Measurements from ENCODE around the gene CLSTN2. TPM values are rescaled to one million over a fixed set of nuclear protein-coding genes. Genes with fewer than 3 reads are reported as not detected.

CLSTN2 gene
- total and polyA plus RNA-seq, 12 donors, result 0.67 to 17.8 (median 5.3) TPM

DNA sequence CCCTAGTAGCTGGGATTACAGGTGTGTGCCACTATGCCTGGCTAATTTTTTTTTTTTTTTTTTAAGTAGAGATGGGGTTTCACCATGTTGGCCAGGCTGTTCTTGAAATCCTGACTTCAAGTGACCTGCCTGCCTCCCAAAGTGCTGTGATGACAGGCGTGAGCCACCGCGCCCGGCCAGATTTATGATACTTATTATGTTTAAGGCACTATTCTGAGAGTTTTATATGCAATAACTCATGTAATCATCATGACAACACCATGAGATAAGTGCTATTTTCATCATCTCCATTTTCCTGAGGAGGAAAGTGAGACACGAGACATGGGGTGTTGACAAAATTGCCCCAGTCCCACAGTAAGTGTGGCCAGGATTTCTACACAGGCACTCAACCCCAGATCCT is 376.4 kb downstream of the CLSTN2 start:
- no peak for DNase-seq
- H3K27ac ChIP-seq, result no peak overlapping the region
- 86 to 92% (median 89%) methylated on average over 5 of the region's 5 CpGs for WGBS, 4 donors
- no peaks in the 10 kb centered on the region for H3K27me3 ChIP-seq
- H3K36me3 ChIP-seq (replicated peaks in 1 of 2), result no peaks in the 10 kb centered on the region
- no peak for TF ChIP-seq POLR2A (IDR thresholded peaks at IDR 0.05)
- TF ChIP-seq, protein P1, sequence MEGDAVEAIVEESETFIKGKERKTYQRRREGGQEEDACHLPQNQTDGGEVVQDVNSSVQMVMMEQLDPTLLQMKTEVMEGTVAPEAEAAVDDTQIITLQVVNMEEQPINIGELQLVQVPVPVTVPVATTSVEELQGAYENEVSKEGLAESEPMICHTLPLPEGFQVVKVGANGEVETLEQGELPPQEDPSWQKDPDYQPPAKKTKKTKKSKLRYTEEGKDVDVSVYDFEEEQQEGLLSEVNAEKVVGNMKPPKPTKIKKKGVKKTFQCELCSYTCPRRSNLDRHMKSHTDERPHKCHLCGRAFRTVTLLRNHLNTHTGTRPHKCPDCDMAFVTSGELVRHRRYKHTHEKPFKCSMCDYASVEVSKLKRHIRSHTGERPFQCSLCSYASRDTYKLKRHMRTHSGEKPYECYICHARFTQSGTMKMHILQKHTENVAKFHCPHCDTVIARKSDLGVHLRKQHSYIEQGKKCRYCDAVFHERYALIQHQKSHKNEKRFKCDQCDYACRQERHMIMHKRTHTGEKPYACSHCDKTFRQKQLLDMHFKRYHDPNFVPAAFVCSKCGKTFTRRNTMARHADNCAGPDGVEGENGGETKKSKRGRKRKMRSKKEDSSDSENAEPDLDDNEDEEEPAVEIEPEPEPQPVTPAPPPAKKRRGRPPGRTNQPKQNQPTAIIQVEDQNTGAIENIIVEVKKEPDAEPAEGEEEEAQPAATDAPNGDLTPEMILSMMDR (IDR thresholded peaks at IDR 0.05), result no peak
- intact Hi-C loops (cut with DNase I), result no loop called here
- H3K4me3 ChIP-seq, result no peak overlapping the region
- no peaks in the 10 kb centered on the region for H3K4me1 ChIP-seq (replicated peaks in 1 of 2)
- H3K9me3 ChIP-seq (replicated peaks in 1 of 3), result no peaks in the 10 kb centered on the region

DNA sequence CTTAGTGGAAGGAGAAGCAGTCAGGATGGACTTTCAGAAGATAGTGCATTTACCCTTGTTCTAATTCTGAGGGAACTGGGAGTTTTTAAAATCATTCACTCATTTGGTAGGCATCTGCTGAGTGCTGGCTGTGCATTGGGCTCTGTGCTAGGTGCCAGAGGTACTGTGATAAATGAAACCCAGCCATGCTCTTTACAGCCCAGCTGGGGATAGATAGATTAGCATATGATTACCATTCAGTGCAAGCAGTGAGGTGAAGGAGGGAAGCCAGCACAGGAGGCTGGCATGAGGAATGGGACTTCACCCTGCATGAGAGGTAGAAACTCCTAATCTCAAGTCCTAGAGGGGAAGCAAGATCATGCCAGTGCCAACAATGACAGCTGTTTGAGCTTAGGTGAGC is 381.0 kb downstream of the CLSTN2 start:
- no peaks in the 10 kb centered on the region for H3K36me3 ChIP-seq (replicated peaks in 1 of 2)
- no peaks in the 10 kb centered on the region for H3K9me3 ChIP-seq (replicated peaks in 1 of 3)
- H3K27me3 ChIP-seq, result no peaks in the 10 kb centered on the region
- no peaks in the 10 kb centered on the region for H3K4me1 ChIP-seq (replicated peaks in 1 of 2)
- no peak overlapping the region for H3K4me3 ChIP-seq
- intact Hi-C loops (cut with DNase I), result no loop called here
- no peak for DNase-seq
- H3K27ac ChIP-seq, result no peak overlapping the region
- TF ChIP-seq, protein P1 (IDR thresholded peaks at IDR 0.05), result no peak
- no peak for TF ChIP-seq POLR2A (IDR thresholded peaks at IDR 0.05)

- intact Hi-C loops (cut with DNase I), result no loop called here
Observed at GRCh38 chr3:140316466-140316865, 381.5 kb downstream of the CLSTN2 start.

DNA sequence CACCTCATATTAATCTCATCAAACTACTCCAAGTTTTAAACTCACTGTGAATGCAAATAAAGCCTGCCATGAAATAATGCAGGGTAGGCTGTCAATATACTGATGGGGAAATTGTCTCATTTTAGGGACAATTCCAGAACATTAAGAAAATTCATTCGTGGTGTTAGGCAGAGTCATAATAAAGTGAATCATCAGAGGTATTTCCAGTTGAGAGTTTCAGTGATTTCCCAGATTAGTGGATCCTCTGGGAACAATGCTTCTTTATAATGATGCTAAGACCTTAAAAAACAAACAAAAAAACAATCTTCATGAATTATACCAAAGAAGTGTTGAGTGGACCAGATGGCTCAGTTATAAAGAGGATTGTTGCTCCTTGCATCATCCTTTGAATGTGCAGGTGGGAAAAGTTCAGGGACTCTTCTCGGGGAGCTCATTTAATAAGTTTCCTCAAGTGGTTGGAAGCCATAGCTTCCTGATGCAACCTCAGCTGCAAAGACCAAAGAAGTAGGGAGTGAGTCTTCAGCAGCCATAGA is 381.9 kb downstream of the CLSTN2 start:
- Histone ChIP-seq H3K36me3 (replicated peaks in 1 of 2) (no peaks in the 10 kb centered on the region), H3K4me3 (no peak overlapping the region), H3K4me1 (replicated peaks in 1 of 2) (no peaks in the 10 kb centered on the region), H3K27me3 (no peaks in the 10 kb centered on the region), H3K27ac (no peak overlapping the region), H3K9me3 (replicated peaks in 1 of 3) (no peaks in the 10 kb centered on the region)
- WGBS, 4 donors, result 66 to 73% (median 73%) methylated on average over 2 of the region's 2 CpGs
- intact Hi-C loops (cut with DNase I), result no loop called here
- DNase-seq, result no peak
- TF ChIP-seq, protein P1 (IDR thresholded peaks at IDR 0.05), result no peak
- TF ChIP-seq POLR2A (IDR thresholded peaks at IDR 0.05), result no peak

More at GRCh38 chr3:140316466-140316865, 381.5 kb downstream of the CLSTN2 start:
- Histone ChIP-seq H3K27ac (no peak overlapping the region), H3K4me1 (replicated peaks in 1 of 2) (no peaks in the 10 kb centered on the region), H3K27me3 (no peaks in the 10 kb centered on the region), H3K4me3 (no peak overlapping the region), H3K9me3 (replicated peaks in 1 of 3) (no peaks in the 10 kb centered on the region), H3K36me3 (replicated peaks in 1 of 2) (no peaks in the 10 kb centered on the region)
- TF ChIP-seq, protein P1 (IDR thresholded peaks at IDR 0.05), result no peak
- TF ChIP-seq POLR2A (IDR thresholded peaks at IDR 0.05), result no peak
- DNase-seq, result no peak
- WGBS, 4 donors, result 41 to 52% (median 49%) methylated on average over 1 of the region's 1 CpG
